ENCODE data around the gene TMEM178B.

The TMEM178B gene

DNA sequence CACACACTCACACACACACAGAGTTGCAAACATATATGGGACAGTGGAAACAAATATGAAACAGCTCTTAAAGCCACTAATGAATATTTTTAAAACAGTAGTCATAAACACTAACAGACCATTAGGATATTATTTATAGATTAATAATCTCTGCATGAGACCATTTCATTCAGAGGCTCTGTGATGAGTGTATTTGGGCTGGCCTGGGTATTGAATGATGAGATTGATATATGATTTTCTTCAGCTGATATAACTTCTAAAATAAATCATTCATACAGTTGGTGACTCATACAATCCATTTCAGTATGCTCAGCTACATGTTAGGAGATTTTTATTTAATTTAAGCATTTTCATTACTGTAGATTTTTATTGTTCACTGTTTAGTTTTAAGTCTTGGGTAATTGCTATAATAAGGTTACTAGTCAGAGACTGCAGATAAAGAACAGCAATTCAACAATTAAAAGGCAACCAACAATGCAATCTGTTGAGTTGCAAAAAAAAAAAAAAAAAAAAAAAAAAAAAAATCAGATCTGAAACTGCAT lies 452.2 kb downstream of the TMEM178B start:
- no peaks in the 10 kb centered on the region for H3K9me2 ChIP-seq (replicated peaks; ENCODE audit: control insufficient read depth, low read length)
- no peaks in the 10 kb centered on the region for H4K20me1 ChIP-seq (ENCODE audit: control insufficient read depth, insufficient read depth, low read depth, low read length)
- no peak for TF ChIP-seq EZH2phosphoT487 (IDR thresholded peaks at IDR 0.05; ENCODE audit: borderline replicate concordance, low read length)
- TF ChIP-seq, protein P1, sequence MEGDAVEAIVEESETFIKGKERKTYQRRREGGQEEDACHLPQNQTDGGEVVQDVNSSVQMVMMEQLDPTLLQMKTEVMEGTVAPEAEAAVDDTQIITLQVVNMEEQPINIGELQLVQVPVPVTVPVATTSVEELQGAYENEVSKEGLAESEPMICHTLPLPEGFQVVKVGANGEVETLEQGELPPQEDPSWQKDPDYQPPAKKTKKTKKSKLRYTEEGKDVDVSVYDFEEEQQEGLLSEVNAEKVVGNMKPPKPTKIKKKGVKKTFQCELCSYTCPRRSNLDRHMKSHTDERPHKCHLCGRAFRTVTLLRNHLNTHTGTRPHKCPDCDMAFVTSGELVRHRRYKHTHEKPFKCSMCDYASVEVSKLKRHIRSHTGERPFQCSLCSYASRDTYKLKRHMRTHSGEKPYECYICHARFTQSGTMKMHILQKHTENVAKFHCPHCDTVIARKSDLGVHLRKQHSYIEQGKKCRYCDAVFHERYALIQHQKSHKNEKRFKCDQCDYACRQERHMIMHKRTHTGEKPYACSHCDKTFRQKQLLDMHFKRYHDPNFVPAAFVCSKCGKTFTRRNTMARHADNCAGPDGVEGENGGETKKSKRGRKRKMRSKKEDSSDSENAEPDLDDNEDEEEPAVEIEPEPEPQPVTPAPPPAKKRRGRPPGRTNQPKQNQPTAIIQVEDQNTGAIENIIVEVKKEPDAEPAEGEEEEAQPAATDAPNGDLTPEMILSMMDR (IDR thresholded peaks at IDR 0.05; ENCODE audit: low read depth, low read length, poor library complexity, severe bottlenecking), result no peak
- no peaks in the 10 kb centered on the region for H3K79me2 ChIP-seq (ENCODE audit: control insufficient read depth, low read length)
- H3K4me3 ChIP-seq (ENCODE audit: low read length), result no peak overlapping the region
- H3K4me2 ChIP-seq (ENCODE audit: low read length), result no peak overlapping the region
- H3K9me3 ChIP-seq (ENCODE audit: control insufficient read depth, insufficient read depth, low read length), result no peaks in the 10 kb centered on the region
- no peaks in the 10 kb centered on the region for H3F3A ChIP-seq (ENCODE audit: control insufficient read depth, insufficient read depth)
- H3K27me3 ChIP-seq (ENCODE audit: control insufficient read depth, low read length), result peaks cover 3% of the 10 kb centered on the region; the same call in 1 of the 2 replicates
- no peaks in the 10 kb centered on the region for H3K36me3 ChIP-seq (ENCODE audit: control insufficient read depth, low read length)
- no peak overlapping the region for H3K27ac ChIP-seq (ENCODE audit: low read depth, low read length)
- H3K4me1 ChIP-seq (ENCODE audit: control insufficient read depth, low read length), result no peaks in the 10 kb centered on the region

DNA sequence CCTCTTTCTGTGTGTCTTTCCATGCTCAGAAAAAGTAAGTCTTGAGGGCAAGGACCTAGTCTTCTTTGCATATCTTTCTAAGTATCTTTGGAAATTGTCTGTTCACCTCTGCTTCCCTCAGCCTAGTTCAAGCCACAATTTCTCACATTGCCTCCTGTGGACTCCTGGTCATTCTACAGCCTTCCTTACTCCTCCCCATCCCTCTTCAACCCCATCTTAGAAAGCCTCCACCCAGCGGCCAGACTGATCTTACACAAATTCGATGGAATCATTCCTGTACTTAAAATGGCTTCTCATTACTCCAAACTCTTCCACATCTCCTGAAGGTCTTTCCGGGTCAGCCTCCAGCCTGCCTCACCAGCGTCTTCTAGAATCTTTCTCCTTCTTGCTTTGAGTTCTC lies 453.2 kb downstream of the TMEM178B start:
- no peaks in the 10 kb centered on the region for H3K79me2 ChIP-seq (ENCODE audit: control insufficient read depth, low read length)
- no peaks in the 10 kb centered on the region for H3F3A ChIP-seq (ENCODE audit: control insufficient read depth, insufficient read depth)
- no peaks in the 10 kb centered on the region for H3K9me3 ChIP-seq (ENCODE audit: control insufficient read depth, insufficient read depth, low read length)
- H3K4me3 ChIP-seq (ENCODE audit: low read length), result no peak overlapping the region
- H4K20me1 ChIP-seq (ENCODE audit: control insufficient read depth, insufficient read depth, low read depth, low read length), result no peaks in the 10 kb centered on the region
- no peaks in the 10 kb centered on the region for H3K36me3 ChIP-seq (ENCODE audit: control insufficient read depth, low read length)
- no peaks in the 10 kb centered on the region for H3K9me2 ChIP-seq (replicated peaks; ENCODE audit: control insufficient read depth, low read length)
- no peak overlapping the region for H3K27ac ChIP-seq (ENCODE audit: low read depth, low read length)
- no peak overlapping the region for H3K4me2 ChIP-seq (ENCODE audit: low read length)
- TF ChIP-seq, protein P1 (IDR thresholded peaks at IDR 0.05; ENCODE audit: low read depth, low read length, poor library complexity, severe bottlenecking), result no peak
- TF ChIP-seq EZH2phosphoT487 (IDR thresholded peaks at IDR 0.05; ENCODE audit: borderline replicate concordance, low read length), result no peak
- no peaks in the 10 kb centered on the region for H3K4me1 ChIP-seq (ENCODE audit: control insufficient read depth, low read length)
- peaks cover 3% of the 10 kb centered on the region; the same call in 1 of the 2 replicates for H3K27me3 ChIP-seq (ENCODE audit: control insufficient read depth, low read length)

DNA sequence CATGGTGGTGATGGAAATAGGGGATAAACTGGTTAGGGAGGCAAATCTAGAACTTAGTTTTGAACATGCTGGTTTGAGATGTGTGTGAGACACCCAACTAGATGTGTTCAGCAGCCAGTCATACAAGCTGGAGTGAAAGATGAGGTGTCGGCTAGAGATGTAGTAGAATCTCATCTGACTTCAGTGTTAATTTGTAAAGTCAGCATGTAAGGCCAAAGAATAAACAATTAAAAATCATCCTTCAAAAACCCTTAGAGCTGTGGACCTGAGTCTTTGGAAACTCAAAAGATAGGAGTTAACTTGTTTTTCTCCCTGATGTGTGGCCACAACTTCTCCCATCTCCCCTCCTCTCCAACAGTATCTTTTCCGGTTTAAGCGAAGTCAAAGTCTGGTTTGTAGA lies 454.5 kb downstream of the TMEM178B start:
- Histone ChIP-seq H3K36me3 (ENCODE audit: control insufficient read depth, low read length) (no peaks in the 10 kb centered on the region), H3K4me3 (ENCODE audit: low read length) (no peak overlapping the region), H3K9me3 (ENCODE audit: control insufficient read depth, insufficient read depth, low read length) (no peaks in the 10 kb centered on the region), H3K4me2 (ENCODE audit: low read length) (no peak overlapping the region), H3F3A (ENCODE audit: control insufficient read depth, insufficient read depth) (no peaks in the 10 kb centered on the region), H3K27ac (ENCODE audit: low read depth, low read length) (no peak overlapping the region), H4K20me1 (ENCODE audit: control insufficient read depth, insufficient read depth, low read depth, low read length) (no peaks in the 10 kb centered on the region), H3K27me3 (ENCODE audit: control insufficient read depth, low read length) (peaks cover 3% of the 10 kb centered on the region; the same call in 1 of the 2 replicates), H3K4me1 (ENCODE audit: control insufficient read depth, low read length) (no peaks in the 10 kb centered on the region), H3K79me2 (ENCODE audit: control insufficient read depth, low read length) (no peaks in the 10 kb centered on the region), H3K9me2 (replicated peaks; ENCODE audit: control insufficient read depth, low read length) (no peaks in the 10 kb centered on the region)
- no peak for TF ChIP-seq EZH2phosphoT487 (IDR thresholded peaks at IDR 0.05; ENCODE audit: borderline replicate concordance, low read length)
- TF ChIP-seq, protein P1 (IDR thresholded peaks at IDR 0.05; ENCODE audit: low read depth, low read length, poor library complexity, severe bottlenecking), result no peak

Measured in DOHH2 (cell line).